Prostate gland (tissue), 2 donors: ENCODE results near the gene TMEM161A. TPM values are rescaled to one million over a fixed set of nuclear protein-coding genes. Genes with fewer than 3 reads are reported as not detected.
A peak's percentile ranks its signal among the peaks of the same experiment; 100 is the strongest.
"Not testable (repeated sequence)": the region's sequence is repeated elsewhere in the genome, so short reads cannot be mapped to it uniquely, and the experiment has no call there.

Experiments
- DNase-seq: peaks from one replicate; pipeline ENCODE4 v3.0.0-alpha.2; 2019; ENCODE audit warnings: low spot score
- H3K27ac ChIP-seq, 2 donors: fragments of 200-600 bp; sonication (generic); 2 replicates each; pipeline ENCODE4 v1.5.1; 2017 to 2019
- H3K27me3 ChIP-seq: fragments of 200-600 bp; sonication (generic); replicated peaks from 2 replicates; pipeline ENCODE4 v1.5.1; 2019; ENCODE audit not compliant: insufficient read depth
- H3K36me3 ChIP-seq, 2 donors: fragments of 200-600 bp; sonication (generic); 1 replicate in 1 of 2; 2 replicates in 1 of 2; pipeline versions ENCODE4 v1.5.1 to v1.8.1; 2017 to 2019
- H3K4me1 ChIP-seq: fragments of 200-600 bp; sonication (generic); replicated peaks from 2 replicates; pipeline ENCODE4 v1.5.1; 2019
- H3K4me3 ChIP-seq, 2 donors: fragments of 200-600 bp; sonication (generic); 2 replicates each; pipeline ENCODE4 v1.5.1; 2017 to 2019
- H3K9me3 ChIP-seq: fragments of 200-600 bp; sonication (generic); 2 replicates; pipeline ENCODE4 v1.5.1; 2017
- POLR2A ChIP-seq: fragments of 450-650 bp; IDR thresholded peaks from one replicate; pipeline ENCODE4 v1.6.1; 2016; ENCODE audit warnings: antibody characterized with exemption, mild to moderate bottlenecking
- POLR2AphosphoS5 ChIP-seq: sonication (generic); formaldehyde crosslinking; IDR thresholded peaks from one replicate; pipeline ENCODE4 v1.6.1; 2017; ENCODE audit warnings: antibody characterized with exemption
- whole genome bisulfite sequencing: methylation state at CpG from one replicate; pipeline ENCODE4 v1.1.5; 2018; 5-methylcytosine and 5-hydroxymethylcytosine counted together
- intact Hi-C: fragments of 100-400 bp; cut with DNase I; formaldehyde crosslinking; loops from one replicate; pipeline ENCODE4 v1.14.2; 2022
- total RNA-seq, 2 donors: library from RNA; depleted of rRNA; stranded (reverse); fragments of >200 nt; gene quantifications; one replicate each; pipeline ENCODE4 v1.1.0, GENCODE V29; 2016
- TF ChIP-seq, protein P1 (sequence below), 4 experiments: fragments of 200-600 bp in 2 of 4; fragments of 450-650 bp in 2 of 4; sonication (generic) in 2 of 4; IDR thresholded peaks; 1 replicate in 3 of 4; 2 replicates in 1 of 4; pipeline ENCODE4 v1.5.1; 2016 to 2019; ENCODE audit warnings: antibody characterized with exemption in 4 of 4, mild to moderate bottlenecking in 2 of 4, moderate library complexity in 2 of 4

Gene TMEM161A
- total RNA-seq, 2 donors from 2014 or later = 24.0 to 40.9 TPM

GRCh38 chr19:19111136-19111835 lies 27.0 kb downstream of the TMEM161A start:
- Histone ChIP-seq H3K27me3 (no peaks in the 10 kb centered on the region), H3K27ac (no peak overlapping the region), H3K9me3 (no peaks in the 10 kb centered on the region), H3K36me3 (no peaks in the 10 kb centered on the region), H3K4me1 (no peaks in the 10 kb centered on the region), H3K4me3 (no peak overlapping the region)
- TF ChIP-seq POLR2A (no peak), POLR2AphosphoS5 (no peak)
- TF ChIP-seq, protein P1, sequence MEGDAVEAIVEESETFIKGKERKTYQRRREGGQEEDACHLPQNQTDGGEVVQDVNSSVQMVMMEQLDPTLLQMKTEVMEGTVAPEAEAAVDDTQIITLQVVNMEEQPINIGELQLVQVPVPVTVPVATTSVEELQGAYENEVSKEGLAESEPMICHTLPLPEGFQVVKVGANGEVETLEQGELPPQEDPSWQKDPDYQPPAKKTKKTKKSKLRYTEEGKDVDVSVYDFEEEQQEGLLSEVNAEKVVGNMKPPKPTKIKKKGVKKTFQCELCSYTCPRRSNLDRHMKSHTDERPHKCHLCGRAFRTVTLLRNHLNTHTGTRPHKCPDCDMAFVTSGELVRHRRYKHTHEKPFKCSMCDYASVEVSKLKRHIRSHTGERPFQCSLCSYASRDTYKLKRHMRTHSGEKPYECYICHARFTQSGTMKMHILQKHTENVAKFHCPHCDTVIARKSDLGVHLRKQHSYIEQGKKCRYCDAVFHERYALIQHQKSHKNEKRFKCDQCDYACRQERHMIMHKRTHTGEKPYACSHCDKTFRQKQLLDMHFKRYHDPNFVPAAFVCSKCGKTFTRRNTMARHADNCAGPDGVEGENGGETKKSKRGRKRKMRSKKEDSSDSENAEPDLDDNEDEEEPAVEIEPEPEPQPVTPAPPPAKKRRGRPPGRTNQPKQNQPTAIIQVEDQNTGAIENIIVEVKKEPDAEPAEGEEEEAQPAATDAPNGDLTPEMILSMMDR (IDR thresholded peaks at IDR 0.05) = no peak
- WGBS = 87% methylated on average over 9 of the region's 15 CpGs
- intact Hi-C loops = no loop called here
- DNase-seq = no peak

DNA sequence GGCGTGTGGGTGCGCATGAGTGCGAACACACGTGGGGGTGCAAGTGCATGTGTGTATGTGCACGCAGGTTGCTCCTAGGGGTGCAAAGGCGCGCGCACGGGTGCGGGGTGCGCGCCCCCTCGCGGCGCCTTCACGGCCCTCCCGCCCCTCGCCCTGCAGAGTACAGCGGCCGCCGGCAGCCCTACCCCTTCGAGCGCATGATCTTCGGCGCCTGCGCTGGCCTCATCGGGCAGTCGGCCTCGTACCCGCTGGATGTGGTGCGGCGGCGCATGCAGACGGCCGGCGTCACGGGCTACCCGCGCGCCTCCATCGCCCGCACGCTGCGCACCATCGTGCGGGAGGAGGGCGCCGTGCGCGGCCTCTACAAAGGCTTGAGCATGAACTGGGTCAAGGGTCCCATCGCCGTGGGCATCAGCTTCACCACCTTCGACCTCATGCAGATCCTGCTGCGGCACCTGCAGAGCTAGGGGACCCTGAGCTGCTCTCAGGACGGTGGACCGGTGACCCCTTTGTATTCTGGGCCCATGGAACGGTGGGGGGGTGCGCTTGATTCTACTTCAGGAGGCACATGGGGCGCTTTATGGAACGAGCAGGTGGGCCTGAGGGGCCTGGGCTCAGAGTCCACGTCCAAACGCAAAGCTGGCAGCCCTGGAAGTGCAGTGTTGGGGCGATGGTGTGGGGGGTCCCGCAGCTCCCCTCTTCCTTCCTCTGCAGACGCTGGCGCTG lies 27.7 kb downstream of the TMEM161A start:
- no peak overlapping the region for H3K27ac ChIP-seq
- H3K36me3 ChIP-seq = no peaks in the 10 kb centered on the region
- H3K4me3 ChIP-seq = no peak overlapping the region
- WGBS = 28% methylated on average over 45 of the region's 66 CpGs
- intact Hi-C loops = no loop called here
- TF ChIP-seq POLR2AphosphoS5 (no peak), POLR2A (no peak)
- TF ChIP-seq, protein P1 (IDR thresholded peaks at IDR 0.05) = peak in 2 of 4 experiments; percentile 8 to 9
- no peaks in the 10 kb centered on the region for H3K4me1 ChIP-seq
- DNase-seq = no peak
- no peaks in the 10 kb centered on the region for H3K27me3 ChIP-seq
- H3K9me3 ChIP-seq = no peaks in the 10 kb centered on the region

DNA sequence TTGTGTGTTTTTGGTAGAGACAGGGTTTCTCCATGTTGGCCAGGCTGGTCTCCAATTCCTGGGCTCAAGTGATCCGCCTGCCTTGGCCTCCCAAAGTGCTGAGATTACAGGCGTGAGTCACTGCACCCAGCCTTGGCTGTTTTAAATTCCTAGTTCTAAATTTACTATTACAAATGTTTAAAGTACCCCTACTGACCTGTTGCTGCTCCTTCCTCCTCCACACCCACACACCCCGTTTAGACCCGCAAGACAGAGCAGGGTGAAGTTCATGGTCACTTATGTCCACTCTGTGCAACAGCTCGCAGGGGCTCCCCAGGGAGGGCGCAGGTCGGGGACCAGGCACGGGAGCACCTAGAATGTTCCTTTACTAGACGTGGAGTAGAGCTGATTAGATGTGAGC lies 28.7 kb downstream of the TMEM161A start:
- intact Hi-C loops = no loop called here
- no peak for DNase-seq
- no peaks in the 10 kb centered on the region for H3K9me3 ChIP-seq
- TF ChIP-seq, protein P1 (IDR thresholded peaks at IDR 0.05) = no peak
- TF ChIP-seq POLR2AphosphoS5 (no peak), POLR2A (no peak)
- H3K27me3 ChIP-seq = no peaks in the 10 kb centered on the region
- no peaks in the 10 kb centered on the region for H3K4me1 ChIP-seq
- H3K4me3 ChIP-seq = no peak overlapping the region
- no peak overlapping the region for H3K27ac ChIP-seq
- no peaks in the 10 kb centered on the region for H3K36me3 ChIP-seq
- WGBS = 85% methylated on average over 9 of the region's 9 CpGs

DNA sequence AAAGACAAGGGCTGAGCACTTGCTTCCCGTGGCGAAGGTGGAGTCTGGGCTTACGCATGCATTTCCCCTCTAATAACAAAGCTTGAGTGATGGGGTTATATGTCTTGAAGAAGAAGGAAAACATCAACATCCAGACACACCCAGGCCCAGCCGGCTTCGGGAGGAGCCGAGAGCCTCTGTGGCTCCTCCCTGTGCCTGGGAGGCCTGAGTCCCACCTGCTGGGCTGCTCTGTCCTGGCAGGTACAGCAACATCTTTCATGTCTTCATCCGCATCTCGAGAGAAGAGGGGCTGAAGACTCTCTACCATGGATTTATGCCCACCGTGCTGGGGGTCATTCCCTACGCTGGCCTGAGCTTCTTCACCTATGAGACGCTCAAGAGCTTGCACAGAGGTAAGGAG lies 30.6 kb downstream of the TMEM161A start:
- WGBS = 83% methylated on average over 11 of the region's 11 CpGs
- H3K27me3 ChIP-seq = no peaks in the 10 kb centered on the region
- intact Hi-C loops = no loop called here
- no peaks in the 10 kb centered on the region for H3K4me1 ChIP-seq
- no peak overlapping the region for H3K4me3 ChIP-seq
- TF ChIP-seq POLR2AphosphoS5 (no peak), POLR2A (no peak)
- TF ChIP-seq, protein P1 (IDR thresholded peaks at IDR 0.05) = no peak
- H3K36me3 ChIP-seq = no peaks in the 10 kb centered on the region
- no peak for DNase-seq
- no peaks in the 10 kb centered on the region for H3K9me3 ChIP-seq
- no peak overlapping the region for H3K27ac ChIP-seq

DNA sequence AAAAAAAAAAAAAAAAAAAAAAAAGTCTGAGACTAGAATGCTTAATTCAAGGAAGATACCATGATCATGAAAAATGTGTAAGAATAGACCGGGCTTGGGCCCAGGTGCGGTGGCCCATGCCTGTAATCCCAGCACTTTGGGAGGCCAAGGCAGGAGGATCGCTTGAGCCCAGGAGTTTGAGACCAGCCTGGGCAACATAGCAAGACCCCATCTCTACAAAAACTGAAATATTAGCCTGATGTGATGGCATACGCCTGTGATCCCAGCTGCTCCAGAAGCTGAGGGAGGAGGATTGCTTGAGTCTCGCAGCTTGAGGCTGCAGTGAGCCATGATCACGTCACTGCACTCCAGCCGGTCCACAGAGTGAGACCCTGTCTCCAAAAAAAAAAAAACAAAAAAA lies 31.3 kb downstream of the TMEM161A start:
- H3K27ac ChIP-seq, DNase-seq, intact Hi-C loops, H3K9me3 ChIP-seq, H3K4me1 ChIP-seq, H3K27me3 ChIP-seq, H3K36me3 ChIP-seq, H3K4me3 ChIP-seq: not testable (repeated sequence)
- WGBS = 95% methylated on average over 7 of the region's 7 CpGs
